Fibroblast of peridontal ligament (primary cell): Measurements from ENCODE around the gene RABL6.
"Not testable (repeated sequence)": the region's sequence is repeated elsewhere in the genome, so short reads cannot be mapped to it uniquely, and the experiment has no call there.

Source experiments
- DNase-seq: peaks from one replicate; pipeline ENCODE4 v3.0.0-alpha.2; 2010; ENCODE audit errors: extremely low read depth

RABL6 gene

GRCh38 chr9:136821826-136822544, 14.2 kb downstream of the RABL6 start:
- no peak for DNase-seq

GRCh38 chr9:136823136-136824046, 15.6 kb downstream of the RABL6 start:
- no peak for DNase-seq

GRCh38 chr9:136824496-136825225, 16.9 kb downstream of the RABL6 start:
- DNase-seq = no peak

- no peak for DNase-seq
These were observed 17.8 kb downstream of the RABL6 start for GRCh38 chr9:136825295-136826187.

- no peak for DNase-seq
These were observed 18.4 kb downstream of the RABL6 start for GRCh38 chr9:136826188-136826541.

- no peak for DNase-seq
These were observed 19.2 kb downstream of the RABL6 start for GRCh38 chr9:136826703-136827582.

- DNase-seq = no peak
These were observed 20.2 kb downstream of the RABL6 start for GRCh38 chr9:136827794-136828473.

GRCh38 chr9:136828474-136829140, 20.9 kb downstream of the RABL6 start:
- no peak for DNase-seq

- DNase-seq = no peak
These were observed 21.7 kb downstream of the RABL6 start for GRCh38 chr9:136829412-136829811.

GRCh38 chr9:136829981-136830885, 22.5 kb downstream of the RABL6 start:
- DNase-seq = no peak

- DNase-seq = no peak
These were observed 23.4 kb downstream of the RABL6 start for GRCh38 chr9:136831002-136831719.

- no peak for DNase-seq
These were observed 24.0 kb downstream of the RABL6 start for GRCh38 chr9:136831720-136832104.

- DNase-seq = no peak
These were observed 24.8 kb downstream of the RABL6 start for GRCh38 chr9:136832581-136832980.

- not testable (repeated sequence) for DNase-seq
These were observed 25.8 kb downstream of the RABL6 start for GRCh38 chr9:136833381-136834048.

- no peak for DNase-seq
These were observed 27.6 kb downstream of the RABL6 start for GRCh38 chr9:136835162-136835931.
